ENCODE measurements around the gene HEXA. TPM values are rescaled to one million over a fixed set of nuclear protein-coding genes. Genes with fewer than 3 reads are reported as not detected.

HEXA gene
- total and polyA plus RNA-seq, 4 donors: 38.1 to 69.0 (median 52.7) TPM

DNA sequence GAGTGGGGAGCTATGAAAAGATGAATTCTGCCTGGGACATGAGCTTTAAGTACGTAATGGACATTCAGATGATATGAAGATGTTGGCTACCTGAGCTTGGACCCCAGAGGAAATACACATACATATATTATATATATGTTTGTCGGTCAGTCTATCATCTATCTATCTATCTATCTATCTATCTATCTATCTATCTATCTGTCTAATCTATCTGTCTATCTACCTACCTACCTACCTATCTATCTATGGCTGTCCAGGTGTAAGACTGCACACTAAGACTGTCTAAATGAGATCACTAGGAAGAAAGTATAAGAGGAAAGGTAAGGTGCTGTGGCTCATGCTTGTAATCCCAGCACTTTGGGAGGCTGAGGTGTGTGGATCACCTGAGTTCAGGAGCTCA is 37.7 kb downstream of the HEXA start:
- H3K9ac ChIP-seq (ENCODE audit: low read depth in 1 of 2, low read length in 2 of 2): no peak overlapping the region
- H3K9me3 ChIP-seq (ENCODE audit: control insufficient read depth in 4 of 4, low read length in 3 of 4): no peaks in the 10 kb centered on the region
- 97% methylated on average over 2 of the region's 2 CpGs for WGBS
- DNase-seq (ENCODE audit: low spot score): no peak
- H3K27ac ChIP-seq (ENCODE audit: low read depth in 1 of 2, low read length in 2 of 2): no peak overlapping the region
- no peaks in the 10 kb centered on the region for H3K27me3 ChIP-seq (ENCODE audit: control insufficient read depth in 4 of 4, insufficient read depth in 4 of 4, low read length in 3 of 4)
- no peak overlapping the region for H3K4me3 ChIP-seq (ENCODE audit: low read depth in 1 of 3, low read length in 3 of 3)
- H3K4me1 ChIP-seq (ENCODE audit: control insufficient read depth in 4 of 4, insufficient read depth in 4 of 4, low read length in 3 of 4): no peaks in the 10 kb centered on the region
- TF ChIP-seq, protein P1, sequence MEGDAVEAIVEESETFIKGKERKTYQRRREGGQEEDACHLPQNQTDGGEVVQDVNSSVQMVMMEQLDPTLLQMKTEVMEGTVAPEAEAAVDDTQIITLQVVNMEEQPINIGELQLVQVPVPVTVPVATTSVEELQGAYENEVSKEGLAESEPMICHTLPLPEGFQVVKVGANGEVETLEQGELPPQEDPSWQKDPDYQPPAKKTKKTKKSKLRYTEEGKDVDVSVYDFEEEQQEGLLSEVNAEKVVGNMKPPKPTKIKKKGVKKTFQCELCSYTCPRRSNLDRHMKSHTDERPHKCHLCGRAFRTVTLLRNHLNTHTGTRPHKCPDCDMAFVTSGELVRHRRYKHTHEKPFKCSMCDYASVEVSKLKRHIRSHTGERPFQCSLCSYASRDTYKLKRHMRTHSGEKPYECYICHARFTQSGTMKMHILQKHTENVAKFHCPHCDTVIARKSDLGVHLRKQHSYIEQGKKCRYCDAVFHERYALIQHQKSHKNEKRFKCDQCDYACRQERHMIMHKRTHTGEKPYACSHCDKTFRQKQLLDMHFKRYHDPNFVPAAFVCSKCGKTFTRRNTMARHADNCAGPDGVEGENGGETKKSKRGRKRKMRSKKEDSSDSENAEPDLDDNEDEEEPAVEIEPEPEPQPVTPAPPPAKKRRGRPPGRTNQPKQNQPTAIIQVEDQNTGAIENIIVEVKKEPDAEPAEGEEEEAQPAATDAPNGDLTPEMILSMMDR (IDR thresholded peaks at IDR 0.05; ENCODE audit: low read depth, low read length, missing input control): no peak
- TF ChIP-seq HNF4G (IDR thresholded peaks at IDR 0.05) (no peak), RXRA (IDR thresholded peaks at IDR 0.05) (no peak)
- H3K36me3 ChIP-seq (ENCODE audit: control insufficient read depth in 4 of 4, insufficient read depth in 3 of 4, low read depth in 1 of 4, low read length in 3 of 4): peaks cover 0 to 12% (median 4%) of the 10 kb centered on the region in 4 donors

DNA sequence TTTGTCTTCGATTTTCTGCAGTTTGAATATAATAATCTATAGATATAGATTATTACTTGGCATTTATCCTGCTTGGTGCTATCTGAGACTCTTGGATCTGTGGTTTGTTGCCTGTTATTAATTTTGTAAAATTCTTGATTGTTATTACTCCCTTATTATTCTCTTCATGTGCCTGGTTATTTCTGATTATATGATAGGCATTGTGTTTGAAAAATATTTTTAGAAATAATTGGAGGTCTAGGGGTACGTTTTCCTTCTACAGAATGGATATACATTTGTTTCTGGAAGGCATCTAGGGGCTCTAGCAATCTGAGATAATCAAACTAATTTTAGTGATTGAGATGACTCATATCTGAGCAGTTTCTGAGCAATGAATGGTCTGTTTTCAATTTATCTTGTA is 41.0 kb downstream of the HEXA start:
- WGBS: 97% methylated on average over 2 of the region's 2 CpGs
- Histone ChIP-seq H3K4me3 (ENCODE audit: low read depth in 1 of 3, low read length in 3 of 3) (no peak overlapping the region), H3K9me3 (ENCODE audit: control insufficient read depth in 4 of 4, low read length in 3 of 4) (no peaks in the 10 kb centered on the region), H3K9ac (ENCODE audit: low read depth in 1 of 2, low read length in 2 of 2) (no peak overlapping the region), H3K27ac (ENCODE audit: low read depth in 1 of 2, low read length in 2 of 2) (no peak overlapping the region), H3K27me3 (ENCODE audit: control insufficient read depth in 4 of 4, insufficient read depth in 4 of 4, low read length in 3 of 4) (no peaks in the 10 kb centered on the region), H3K36me3 (ENCODE audit: control insufficient read depth in 4 of 4, insufficient read depth in 3 of 4, low read depth in 1 of 4, low read length in 3 of 4) (peaks cover 0 to 5% (median 1%) of the 10 kb centered on the region in 4 donors), H3K4me1 (ENCODE audit: control insufficient read depth in 4 of 4, insufficient read depth in 4 of 4, low read length in 3 of 4) (no peaks in the 10 kb centered on the region)
- TF ChIP-seq, protein P1 (IDR thresholded peaks at IDR 0.05; ENCODE audit: low read depth, low read length, missing input control): no peak
- TF ChIP-seq RAD21 (IDR thresholded peaks at IDR 0.05): no peak
- no peak for TF ChIP-seq JUND (IDR thresholded peaks at IDR 0.05)
- TF ChIP-seq FOXA1 (IDR thresholded peaks at IDR 0.05): no peak
- TF ChIP-seq, protein P2, sequence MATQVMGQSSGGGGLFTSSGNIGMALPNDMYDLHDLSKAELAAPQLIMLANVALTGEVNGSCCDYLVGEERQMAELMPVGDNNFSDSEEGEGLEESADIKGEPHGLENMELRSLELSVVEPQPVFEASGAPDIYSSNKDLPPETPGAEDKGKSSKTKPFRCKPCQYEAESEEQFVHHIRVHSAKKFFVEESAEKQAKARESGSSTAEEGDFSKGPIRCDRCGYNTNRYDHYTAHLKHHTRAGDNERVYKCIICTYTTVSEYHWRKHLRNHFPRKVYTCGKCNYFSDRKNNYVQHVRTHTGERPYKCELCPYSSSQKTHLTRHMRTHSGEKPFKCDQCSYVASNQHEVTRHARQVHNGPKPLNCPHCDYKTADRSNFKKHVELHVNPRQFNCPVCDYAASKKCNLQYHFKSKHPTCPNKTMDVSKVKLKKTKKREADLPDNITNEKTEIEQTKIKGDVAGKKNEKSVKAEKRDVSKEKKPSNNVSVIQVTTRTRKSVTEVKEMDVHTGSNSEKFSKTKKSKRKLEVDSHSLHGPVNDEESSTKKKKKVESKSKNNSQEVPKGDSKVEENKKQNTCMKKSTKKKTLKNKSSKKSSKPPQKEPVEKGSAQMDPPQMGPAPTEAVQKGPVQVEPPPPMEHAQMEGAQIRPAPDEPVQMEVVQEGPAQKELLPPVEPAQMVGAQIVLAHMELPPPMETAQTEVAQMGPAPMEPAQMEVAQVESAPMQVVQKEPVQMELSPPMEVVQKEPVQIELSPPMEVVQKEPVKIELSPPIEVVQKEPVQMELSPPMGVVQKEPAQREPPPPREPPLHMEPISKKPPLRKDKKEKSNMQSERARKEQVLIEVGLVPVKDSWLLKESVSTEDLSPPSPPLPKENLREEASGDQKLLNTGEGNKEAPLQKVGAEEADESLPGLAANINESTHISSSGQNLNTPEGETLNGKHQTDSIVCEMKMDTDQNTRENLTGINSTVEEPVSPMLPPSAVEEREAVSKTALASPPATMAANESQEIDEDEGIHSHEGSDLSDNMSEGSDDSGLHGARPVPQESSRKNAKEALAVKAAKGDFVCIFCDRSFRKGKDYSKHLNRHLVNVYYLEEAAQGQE (IDR thresholded peaks at IDR 0.05): no peak
- DNase-seq (ENCODE audit: low spot score): no peak

DNA sequence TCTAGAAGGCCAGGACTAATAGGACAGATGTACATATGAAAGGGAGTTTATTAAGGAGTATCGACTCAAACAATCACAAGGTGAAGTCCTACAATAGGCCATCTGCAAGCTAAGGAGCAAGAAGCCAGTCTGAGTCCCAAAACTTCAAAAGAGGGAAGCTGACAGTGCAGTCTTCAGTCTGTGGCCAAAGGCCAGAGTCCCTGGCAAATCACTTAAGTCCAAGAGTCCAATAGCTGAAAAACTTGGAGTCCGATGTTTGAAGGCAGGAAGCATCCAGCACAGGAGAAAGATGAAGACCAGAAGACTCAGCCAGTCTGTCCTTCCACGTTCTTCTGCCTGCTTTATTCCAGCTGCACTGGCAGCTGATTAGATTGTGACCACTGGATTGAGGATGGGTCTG is 44.8 kb downstream of the HEXA start:
- Histone ChIP-seq H3K27me3 (ENCODE audit: control insufficient read depth in 4 of 4, insufficient read depth in 4 of 4, low read length in 3 of 4) (no peaks in the 10 kb centered on the region), H3K9ac (ENCODE audit: low read depth in 1 of 2, low read length in 2 of 2) (no peak overlapping the region), H3K4me3 (ENCODE audit: low read depth in 1 of 3, low read length in 3 of 3) (no peak overlapping the region), H3K4me1 (ENCODE audit: control insufficient read depth in 4 of 4, insufficient read depth in 4 of 4, low read length in 3 of 4) (no peaks in the 10 kb centered on the region), H3K9me3 (ENCODE audit: control insufficient read depth in 4 of 4, low read length in 3 of 4) (no peaks in the 10 kb centered on the region), H3K36me3 (ENCODE audit: control insufficient read depth in 4 of 4, insufficient read depth in 3 of 4, low read depth in 1 of 4, low read length in 3 of 4) (peaks cover 0 to 6% (median 5%) of the 10 kb centered on the region in 4 donors), H3K27ac (ENCODE audit: low read depth in 1 of 2, low read length in 2 of 2) (no peak overlapping the region)
- WGBS: 94% methylated on average over 3 of the region's 3 CpGs
- DNase-seq (ENCODE audit: low spot score): no peak
- TF ChIP-seq FOXA1 (IDR thresholded peaks at IDR 0.05) (no peak), GABPA (IDR thresholded peaks at IDR 0.05 in 1 of 2, conservative IDR thresholded peaks at IDR 0.05 in 1 of 2) (no peak), HNF4G (IDR thresholded peaks at IDR 0.05) (no peak), TAF1 (conservative IDR thresholded peaks at IDR 0.05) (no peak), RAD21 (IDR thresholded peaks at IDR 0.05) (no peak), RXRA (IDR thresholded peaks at IDR 0.05) (no peak)
- TF ChIP-seq, protein P3, sequence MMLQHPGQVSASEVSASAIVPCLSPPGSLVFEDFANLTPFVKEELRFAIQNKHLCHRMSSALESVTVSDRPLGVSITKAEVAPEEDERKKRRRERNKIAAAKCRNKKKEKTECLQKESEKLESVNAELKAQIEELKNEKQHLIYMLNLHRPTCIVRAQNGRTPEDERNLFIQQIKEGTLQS (IDR thresholded peaks at IDR 0.05): no peak
- TF ChIP-seq, protein P4, sequence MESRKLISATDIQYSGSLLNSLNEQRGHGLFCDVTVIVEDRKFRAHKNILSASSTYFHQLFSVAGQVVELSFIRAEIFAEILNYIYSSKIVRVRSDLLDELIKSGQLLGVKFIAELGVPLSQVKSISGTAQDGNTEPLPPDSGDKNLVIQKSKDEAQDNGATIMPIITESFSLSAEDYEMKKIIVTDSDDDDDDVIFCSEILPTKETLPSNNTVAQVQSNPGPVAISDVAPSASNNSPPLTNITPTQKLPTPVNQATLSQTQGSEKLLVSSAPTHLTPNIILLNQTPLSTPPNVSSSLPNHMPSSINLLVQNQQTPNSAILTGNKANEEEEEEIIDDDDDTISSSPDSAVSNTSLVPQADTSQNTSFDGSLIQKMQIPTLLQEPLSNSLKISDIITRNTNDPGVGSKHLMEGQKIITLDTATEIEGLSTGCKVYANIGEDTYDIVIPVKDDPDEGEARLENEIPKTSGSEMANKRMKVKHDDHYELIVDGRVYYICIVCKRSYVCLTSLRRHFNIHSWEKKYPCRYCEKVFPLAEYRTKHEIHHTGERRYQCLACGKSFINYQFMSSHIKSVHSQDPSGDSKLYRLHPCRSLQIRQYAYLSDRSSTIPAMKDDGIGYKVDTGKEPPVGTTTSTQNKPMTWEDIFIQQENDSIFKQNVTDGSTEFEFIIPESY (IDR thresholded peaks at IDR 0.05): no peak
- TF ChIP-seq, protein P5, sequence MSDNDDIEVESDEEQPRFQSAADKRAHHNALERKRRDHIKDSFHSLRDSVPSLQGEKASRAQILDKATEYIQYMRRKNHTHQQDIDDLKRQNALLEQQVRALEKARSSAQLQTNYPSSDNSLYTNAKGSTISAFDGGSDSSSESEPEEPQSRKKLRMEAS (IDR thresholded peaks at IDR 0.05): no peak
